GM12892 (cell line): ENCODE data around the gene PHACTR4.

Source experiments
- POLR2A ChIP-seq: IDR thresholded peaks from 2 replicates; pipeline ENCODE4 v1.6.1; 2011; ENCODE audit warnings: low read depth, low read length, control low read depth
- POLR2AphosphoS5 ChIP-seq: IDR thresholded peaks from 2 replicates; pipeline ENCODE4 v1.6.1; 2011; ENCODE audit warnings: low read depth, low read length, control low read depth

DNA sequence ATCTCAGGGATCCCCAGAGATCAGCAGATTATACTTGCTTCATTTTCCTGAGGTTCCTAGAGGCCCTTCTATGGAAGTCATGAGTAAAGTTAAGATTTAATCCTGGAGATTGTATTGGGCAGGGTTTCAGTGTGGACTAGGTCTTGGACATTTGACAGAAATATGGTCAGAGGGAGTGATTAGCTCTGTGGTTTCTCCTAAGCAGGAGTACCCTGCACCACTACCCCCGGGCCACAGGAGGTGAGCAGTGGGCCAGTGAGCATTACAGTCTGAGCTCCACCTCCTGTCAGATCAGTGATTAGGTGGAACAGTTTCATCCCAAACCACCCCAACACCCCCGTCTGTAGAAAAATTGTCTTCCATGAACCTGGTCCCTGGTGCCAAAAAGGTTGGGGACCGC lies 43.2 kb downstream of the PHACTR4 start:
- TF ChIP-seq POLR2A (no peak), POLR2AphosphoS5 (no peak)
